HG03097 (cell line): ENCODE results near the gene CYB561D1.
"Not testable (repeated sequence)": the region's sequence is repeated elsewhere in the genome, so short reads cannot be mapped to it uniquely, and the experiment has no call there.

ENCODE experiments used
- ATAC-seq: cut with Tn5 transposase; IDR thresholded peaks from one replicate; pipeline ENCODE4 v1.9.1; 2021; ENCODE audit not compliant: unreplicated experiment, low FRiP score

Gene CYB561D1, protein sequence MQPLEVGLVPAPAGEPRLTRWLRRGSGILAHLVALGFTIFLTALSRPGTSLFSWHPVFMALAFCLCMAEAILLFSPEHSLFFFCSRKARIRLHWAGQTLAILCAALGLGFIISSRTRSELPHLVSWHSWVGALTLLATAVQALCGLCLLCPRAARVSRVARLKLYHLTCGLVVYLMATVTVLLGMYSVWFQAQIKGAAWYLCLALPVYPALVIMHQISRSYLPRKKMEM

DNA sequence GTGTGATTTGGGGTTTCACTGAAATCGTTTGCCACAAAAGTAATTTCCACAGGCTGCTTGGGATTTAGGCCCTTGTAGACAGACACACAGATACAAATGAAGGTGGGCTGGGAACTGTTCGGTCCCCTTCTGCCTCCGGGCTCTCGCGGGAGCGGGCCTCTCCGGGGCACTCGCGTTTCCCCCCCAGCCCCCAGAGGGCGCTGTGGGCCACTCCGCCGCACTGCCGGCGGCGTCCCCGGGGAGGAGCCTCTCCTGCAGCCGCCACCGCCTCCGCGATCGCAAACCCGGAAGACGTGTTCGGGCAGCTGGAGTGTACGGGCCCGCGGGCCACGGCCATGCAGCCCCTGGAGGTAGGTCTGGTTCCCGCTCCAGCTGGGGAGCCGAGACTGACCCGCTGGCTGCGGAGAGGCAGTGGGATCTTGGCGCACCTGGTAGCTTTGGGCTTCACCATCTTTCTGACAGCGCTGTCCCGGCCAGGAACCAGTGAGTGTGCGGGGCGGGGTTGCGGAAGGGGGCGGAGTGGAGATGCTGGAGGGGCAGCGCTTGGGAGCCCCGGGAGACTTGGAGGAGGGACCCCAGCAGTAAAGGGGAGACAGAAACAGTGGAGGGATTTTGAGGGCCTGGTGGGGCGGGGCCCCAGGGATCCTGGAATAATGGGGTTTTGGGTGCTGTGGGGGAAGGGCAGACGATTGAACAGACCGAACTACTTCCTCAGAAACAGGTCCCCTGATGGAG lies at the start of gene CYB561D1:
Gene CYB561D1, plus strand, starts transcription at position 290 of the 735 bp plus-strand sequence. Its CDS starts 46 bp downstream, at position 336.
- ATAC-seq = peak; percentile 79

DNA sequence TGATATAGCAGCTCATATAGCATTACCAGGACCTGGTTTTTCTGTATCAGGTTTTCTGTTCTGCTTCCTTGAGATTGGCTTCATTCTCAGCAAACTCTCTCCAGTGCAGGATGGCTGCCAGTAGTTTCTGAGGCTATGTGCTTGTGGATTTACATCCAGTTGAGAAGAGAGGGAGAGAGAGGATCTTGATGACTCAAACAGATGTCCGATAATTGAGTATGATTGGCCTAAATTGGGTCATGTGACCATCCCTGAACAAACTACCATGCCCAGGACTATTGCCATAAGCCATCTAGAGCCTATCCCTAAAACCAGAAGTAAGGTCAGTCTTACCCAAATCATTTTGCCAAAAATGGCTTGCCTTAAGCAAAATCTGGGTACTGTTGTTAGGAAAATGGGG lies 49.5 kb upstream of the CYB561D1 start:
- no peak for ATAC-seq

DNA sequence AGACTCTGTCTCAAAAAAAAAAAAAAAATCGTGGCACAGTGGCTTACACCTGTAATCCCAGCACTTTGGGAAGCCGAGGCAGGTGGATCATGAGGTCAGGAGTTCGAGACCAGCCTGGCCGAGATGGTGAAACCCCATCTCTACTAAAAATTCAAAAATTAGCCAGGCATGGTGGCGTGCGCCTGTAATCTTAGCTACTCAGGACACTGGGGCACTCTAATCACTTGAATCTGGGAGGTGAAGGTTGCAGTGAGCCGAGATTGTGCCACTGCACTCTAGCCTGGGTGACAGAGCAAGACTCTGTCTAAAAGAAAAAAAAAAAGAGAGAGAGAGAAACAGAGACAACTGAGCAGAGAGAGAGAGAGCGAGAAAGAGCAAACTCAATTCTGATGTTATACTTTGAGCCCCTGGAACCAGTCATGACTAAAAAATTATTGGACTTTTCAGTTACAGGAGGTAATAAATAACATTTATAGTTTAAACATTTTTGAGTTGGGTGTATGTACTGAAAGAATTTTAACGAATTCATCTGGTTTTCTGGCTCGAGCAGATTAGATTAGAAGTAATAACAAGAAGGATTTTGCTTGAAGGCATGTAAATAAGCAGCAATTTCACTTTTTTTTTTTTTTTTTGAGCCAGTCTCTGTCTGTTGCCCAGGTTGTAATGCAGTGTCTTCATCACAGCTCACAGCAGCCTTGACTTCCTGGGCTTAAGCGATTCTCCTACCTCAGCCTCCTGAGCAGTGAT lies 47.8 kb upstream of the CYB561D1 start:
- not testable (repeated sequence) for ATAC-seq

DNA sequence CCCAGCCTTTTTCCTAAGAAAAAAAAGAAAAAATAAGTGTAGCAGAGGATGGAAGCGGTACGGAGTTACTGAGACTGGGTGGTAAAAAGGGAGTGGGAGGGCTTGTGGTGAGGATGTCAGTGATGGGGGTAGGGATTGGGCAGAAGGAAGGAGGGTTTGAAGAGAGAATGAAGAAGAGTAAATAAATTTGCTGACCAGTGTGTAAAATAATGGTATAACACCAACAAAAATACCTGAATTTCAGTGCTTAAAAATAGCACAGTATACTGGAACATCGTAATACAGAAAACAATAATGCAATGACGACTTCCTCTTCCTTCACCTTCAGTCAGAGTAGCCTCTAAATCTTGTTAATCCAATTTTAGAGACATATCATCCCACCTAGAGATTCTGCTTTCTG lies 46.4 kb upstream of the CYB561D1 start:
- ATAC-seq = no peak

DNA sequence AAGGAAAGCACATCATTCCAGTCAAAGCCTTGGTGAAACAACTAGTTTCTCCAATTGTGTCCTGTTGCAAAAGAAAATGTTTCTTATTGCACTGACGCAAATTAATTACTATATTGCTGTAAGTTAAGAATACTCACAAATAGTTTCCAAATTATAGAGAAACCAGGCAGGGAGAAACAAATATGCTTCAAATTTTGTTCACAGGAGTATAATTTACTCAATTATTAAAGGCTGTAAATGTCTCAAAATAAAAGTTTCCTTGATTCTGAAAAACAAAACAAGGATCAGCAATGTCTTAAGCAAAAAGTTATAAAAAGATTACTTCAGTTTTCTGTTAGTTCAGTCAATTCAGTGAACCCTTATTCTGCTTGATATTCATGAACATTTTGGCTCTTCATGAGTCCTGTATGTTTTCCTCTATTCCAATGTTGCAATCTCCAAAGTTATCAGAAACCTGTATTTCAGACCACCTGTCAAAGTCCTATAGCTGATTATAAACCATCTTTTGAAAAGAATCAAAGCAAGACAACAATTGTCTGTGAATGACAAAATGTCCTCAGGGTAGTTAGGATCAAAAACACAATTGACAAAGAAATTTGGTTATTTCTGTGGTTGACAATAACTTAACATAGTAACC lies 39.3 kb upstream of the CYB561D1 start:
- no peak for ATAC-seq

DNA sequence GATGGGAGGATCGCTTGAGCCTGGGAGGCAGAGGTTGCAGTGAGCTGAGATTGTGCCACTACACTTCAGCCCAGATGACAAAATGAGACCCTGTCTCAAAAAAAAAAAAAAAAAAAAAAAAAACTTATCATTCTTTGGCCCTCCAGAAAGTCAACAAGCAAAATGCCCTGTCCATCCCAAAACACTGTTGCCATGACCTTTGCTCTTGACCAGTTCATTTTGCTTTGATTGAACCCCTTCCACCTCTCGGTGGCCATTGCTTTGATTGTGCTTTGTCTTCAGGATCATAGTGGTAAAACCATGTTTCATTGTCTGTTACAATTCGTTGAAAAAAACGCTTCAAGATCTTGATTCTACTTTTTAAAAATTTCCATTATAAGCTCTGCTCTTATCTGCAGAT lies 36.1 kb upstream of the CYB561D1 start:
- no peak for ATAC-seq

DNA sequence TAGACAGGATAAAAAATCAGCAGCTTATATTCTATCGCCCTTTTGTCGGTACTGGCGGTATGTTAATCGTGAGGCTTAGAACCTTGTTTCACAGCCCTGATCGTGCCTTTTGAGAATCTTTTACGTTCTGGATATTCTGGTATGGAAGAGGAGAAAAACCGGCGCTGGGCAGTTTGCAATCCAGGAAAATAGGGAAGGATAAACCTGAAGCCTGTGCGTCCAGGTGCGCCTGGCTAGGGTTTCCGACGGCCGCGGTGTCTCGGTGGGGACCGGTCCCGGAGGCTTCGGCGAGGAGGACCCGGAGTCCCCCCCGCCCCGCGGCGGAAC lies 27.8 kb upstream of the CYB561D1 start:
- no peak for ATAC-seq

DNA sequence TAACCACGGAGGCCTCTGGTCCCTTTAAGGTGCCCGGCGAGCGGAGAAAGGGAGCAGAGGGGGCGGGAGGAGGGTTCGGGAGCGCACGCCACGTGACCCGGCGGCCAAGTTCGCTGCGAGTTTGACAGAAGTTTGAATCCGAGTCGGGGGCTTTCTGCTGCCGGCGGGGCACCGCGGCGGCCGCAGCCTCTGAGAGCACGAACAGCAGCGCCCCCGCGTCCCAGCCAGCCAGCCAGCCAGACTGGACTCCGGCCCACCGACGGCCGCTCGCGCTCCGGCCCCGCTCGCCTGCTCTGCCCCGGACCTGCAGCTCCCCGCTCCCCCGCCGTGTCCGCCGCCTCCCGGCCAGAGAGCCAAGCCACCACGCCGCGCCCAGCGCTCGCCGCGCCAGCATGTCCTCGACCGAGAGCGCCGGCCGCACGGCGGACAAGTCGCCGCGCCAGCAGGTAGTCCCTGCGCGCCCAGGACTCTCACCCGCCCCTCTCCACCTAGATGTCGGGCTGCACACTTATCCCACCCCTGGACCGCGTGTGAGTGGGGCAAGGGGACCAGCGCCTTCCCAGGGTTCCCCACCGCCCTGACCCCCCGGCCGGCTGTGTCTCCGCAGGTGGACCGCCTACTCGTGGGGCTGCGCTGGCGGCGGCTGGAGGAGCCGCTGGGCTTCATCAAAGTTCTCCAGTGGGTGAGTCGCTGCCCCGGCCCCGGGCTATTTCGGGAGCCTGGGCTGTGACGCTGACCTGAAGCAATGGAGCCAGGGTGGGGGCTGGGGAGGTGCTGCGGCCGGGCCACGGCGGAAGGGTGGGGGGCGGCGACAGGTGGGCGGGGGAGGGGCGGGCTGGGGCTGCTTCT lies 27.2 kb upstream of the CYB561D1 start, which contains the start of gene SYPL2:
Gene SYPL2, plus strand, starts transcription at position 95 of the 849 bp plus-strand sequence. Its CDS starts 298 bp downstream, at position 393.
- no peak for ATAC-seq

DNA sequence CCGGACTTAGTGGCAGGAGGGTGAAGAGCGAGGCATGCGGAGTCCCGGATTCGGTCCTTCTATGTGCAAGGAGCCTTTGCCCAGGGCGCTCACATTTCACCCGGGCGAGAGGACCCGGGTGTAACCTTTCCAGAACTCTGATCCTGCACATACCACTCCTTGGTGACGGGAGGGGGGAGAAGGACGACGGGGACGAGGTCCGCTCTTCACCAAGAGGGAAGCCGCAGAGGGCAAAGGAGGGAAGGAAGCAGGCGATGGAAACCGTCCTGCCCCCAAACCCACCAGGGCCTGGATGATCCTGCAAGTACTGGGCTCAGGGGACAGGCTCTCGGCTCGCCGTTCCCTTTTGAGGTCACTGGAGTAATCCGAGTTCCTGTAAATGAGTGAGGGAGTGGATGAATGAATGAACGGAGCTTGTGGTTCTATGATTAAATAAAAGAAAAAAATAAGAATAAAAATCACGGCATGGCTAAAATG lies 26.6 kb upstream of the CYB561D1 start:
- no peak for ATAC-seq

DNA sequence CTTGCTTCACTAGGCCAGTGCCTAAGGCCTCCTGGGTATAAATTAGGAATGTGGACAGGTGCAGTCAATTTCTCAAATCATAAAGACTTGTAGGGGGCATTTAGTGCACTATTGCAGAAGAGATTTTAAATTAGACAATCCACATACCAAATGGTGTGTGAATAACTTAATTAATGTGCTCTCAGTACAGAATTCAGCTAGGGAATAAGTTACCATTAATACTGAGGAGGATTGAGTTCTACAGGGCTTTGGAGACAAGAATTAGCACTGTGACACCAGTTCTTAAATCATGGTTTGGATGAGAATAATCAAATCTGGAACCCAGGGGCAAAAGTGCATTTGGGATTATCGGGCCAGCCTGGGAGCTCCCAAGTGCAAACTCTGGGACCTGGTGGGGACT lies 25.8 kb upstream of the CYB561D1 start:
- ATAC-seq = no peak

DNA sequence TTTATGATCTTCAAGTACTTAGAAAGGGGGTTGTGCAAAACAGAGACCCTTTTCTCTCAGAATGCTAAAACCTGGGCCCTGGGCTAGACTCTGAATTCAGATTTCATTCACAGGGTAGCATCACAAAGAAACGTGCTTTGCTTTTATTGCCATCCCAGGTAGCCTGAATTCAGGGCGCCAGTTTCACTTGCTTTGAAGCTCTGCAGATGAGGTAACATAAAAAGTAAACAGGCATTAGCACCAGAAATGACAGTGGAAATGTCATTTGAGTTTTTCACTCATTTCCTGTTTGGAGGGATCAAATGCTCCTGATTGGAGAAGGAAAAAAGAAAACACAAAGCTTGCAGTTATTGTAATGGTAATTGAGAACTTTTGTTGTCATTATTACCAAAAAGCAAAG lies 25.0 kb upstream of the CYB561D1 start:
- no peak for ATAC-seq

DNA sequence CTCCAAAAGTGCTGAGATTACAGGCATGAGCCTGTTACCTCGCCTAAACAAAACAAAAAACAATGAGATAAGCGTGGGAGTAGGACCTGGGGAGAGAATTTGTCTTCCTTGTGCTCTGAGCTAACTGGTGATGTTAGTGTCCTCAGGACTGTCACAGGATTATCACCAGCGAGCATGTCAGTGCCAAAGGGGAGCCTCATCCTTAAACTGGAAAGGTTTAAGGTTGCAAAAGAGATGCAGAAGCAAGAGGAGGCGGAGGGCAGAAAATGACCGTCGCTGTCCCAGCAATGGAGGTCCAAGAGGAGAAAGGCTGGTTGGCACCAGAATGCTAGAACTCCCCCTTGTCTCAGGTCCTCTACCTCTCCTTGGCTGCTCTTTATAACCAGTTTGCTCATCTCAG lies 23.6 kb upstream of the CYB561D1 start:
- ATAC-seq = no peak

DNA sequence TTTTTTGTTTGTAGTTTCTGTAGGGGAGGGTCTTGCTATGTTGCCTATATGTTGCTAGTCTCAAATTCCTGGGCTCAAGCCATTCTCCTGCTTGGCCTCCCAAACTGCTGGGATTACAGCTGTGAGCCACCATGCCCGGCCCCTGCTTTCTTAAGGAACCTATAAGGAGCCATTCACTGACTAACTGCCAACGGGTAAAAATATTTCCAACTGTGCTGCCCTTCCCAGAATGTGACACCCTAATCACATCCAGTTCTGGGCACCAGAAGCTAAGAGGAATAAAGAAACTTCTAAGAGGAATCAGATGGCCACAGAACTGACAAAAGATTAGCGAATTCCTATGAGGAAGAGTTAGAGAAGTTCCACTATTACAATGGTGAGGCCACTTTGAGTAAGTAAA lies 21.1 kb upstream of the CYB561D1 start:
- no peak for ATAC-seq

DNA sequence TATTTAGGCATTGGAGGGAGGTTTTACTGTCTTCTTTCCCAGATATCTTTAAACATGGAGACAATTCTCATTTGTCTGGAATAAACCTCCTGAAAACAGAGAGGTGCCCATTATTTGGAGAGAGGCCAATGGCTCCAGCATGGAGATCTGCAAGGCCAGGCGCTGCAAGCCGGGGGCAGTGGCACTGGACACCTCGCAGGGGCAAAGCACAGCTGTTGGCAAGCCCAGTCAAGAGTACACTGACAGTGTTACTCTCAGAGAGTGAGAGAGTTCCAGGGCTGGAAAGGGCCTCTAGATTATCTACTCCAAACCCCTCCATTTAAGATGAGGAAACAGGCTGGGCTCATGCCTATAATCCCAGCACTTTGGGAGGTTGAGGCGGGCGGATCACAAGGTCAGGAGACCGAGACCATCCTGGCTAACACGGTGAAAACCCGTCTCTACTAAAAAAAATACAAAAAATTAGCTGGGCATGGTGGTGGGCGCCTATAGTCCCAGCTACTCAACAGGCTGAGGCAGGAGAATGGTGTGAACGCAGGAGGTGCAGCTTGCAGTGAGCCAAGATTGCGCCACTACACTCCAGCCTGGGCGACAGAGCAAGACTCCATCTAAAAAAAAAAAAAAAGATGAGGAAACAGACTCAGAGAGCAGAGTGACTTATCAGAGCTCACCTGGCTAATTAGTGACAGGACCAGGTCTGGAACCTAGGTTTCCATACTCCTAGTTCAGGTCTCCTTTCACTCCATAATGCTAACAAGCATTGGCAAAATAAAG lies 20.4 kb upstream of the CYB561D1 start:
- not testable (repeated sequence) for ATAC-seq

DNA sequence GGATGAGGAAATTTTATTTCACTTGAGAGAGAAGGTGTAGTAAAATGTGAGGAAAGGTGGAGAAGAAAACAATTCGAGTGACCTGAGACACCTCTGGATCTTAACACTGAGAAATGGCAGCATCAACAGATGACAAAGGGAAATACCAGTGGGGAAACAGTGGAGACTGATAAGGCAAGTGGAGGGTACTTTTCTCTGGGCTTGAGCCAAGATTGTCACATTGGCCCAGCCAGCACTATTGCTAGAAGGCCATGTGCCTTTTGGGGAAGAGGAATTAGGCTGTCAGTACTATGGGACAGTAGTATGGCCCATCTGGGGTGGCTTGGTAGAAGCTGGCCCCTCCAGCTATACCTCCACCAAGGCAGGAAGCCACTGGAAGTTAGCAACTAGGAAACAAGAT lies 19.2 kb upstream of the CYB561D1 start:
- no peak for ATAC-seq

DNA sequence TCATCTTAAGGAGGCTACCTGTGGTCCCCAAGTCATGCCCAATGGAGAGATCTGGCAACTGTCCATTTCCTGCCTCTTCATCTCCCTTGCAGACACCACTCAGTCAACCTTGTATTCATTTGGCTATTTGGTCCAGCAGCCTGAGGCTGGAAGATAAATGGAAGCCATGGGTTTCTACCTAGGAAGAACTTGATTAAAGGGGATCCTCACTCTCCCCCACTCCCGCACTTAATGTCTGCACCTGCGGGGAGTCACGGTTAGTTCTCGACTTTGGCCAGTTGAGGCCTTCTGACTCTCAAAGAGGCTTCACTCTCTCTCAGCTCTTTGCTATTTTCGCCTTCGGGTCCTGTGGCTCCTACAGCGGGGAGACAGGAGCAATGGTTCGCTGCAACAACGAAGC lies 18.6 kb upstream of the CYB561D1 start:
- ATAC-seq = no peak

DNA sequence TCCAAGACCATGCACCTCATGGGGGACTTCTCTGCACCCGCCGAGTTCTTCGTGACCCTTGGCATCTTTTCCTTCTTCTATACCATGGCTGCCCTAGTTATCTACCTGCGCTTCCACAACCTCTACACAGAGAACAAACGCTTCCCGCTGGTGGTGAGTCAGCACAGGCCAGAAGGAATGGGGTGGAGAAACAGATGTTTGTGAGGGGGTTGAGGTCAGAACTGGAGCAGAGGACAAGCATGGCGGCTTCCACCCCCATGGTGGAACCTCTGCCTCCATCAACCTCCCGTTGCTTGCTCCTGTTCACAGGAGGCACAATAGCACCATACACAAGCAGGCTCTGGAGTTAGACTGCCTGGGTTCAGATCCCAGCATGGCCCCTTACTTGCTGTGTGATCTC lies 17.1 kb upstream of the CYB561D1 start:
- no peak for ATAC-seq

DNA sequence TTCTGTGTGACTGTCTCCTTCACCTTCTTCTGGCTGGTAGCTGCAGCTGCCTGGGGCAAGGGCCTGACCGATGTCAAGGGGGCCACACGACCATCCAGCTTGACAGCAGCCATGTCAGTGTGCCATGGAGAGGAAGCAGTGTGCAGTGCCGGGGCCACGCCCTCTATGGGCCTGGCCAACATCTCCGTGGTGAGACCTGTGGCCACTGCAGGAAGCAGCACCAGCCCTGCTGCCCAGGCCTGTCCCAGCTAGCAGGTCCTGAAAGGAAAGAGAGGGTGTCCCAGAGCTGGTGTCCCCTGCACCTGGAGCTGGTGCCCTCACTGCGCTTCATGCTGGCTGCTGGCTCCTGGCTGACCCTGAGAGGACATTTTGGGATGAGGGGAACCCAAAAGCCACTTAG lies 16.1 kb upstream of the CYB561D1 start:
- ATAC-seq = no peak

DNA sequence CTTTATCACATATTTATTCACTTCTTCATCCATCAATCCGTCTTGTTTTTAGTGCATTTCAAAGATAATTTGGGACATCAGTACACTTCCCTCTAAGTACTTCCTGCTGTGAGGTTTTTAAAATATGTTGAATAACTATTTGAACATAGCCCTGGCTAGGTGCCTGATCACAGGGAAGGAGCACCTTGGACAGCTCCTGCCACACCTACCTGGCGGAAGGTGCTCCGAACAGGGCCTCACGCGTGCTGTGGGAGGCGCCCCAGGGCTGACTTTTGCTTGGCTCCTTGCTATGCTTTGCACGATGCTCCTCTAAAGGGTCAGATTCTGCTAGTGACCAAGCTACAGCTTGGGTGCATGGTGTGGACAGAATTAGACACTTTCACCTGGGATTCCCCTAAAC lies 15.1 kb upstream of the CYB561D1 start:
- no peak for ATAC-seq
